Measurements from ENCODE around the gene TRAM2. TPM values are rescaled to one million over a fixed set of nuclear protein-coding genes. Genes with fewer than 3 reads are reported as not detected.

TRAM2 gene
- total and polyA plus RNA-seq, 2 of the 4 experiments (the other 2 are of a cell fraction) = 77.2 to 95.7 TPM

GRCh38 chr6:52516943-52517342 is 59.9 kb downstream of the TRAM2 start:
- no TSS peak for BruUV-seq (replicated peaks)
- Histone ChIP-seq H3K14ac (replicated peaks; ENCODE audit: low read depth, low read length) (peak overlapping the region; percentile 56), H3K9me1 (ENCODE audit: insufficient read depth, low read length) (peaks cover 40% of the 10 kb centered on the region), H3K18ac (ENCODE audit: low read depth, low read length) (peak overlapping the region; percentile 50; the same call in 1 of the 2 replicates), H2BK20ac (ENCODE audit: low read depth, low read length) (peak overlapping the region; percentile 40), H3K27ac (ENCODE audit: insufficient read depth, low read length) (peak overlapping the region; percentile 42; the same call in 1 of the 2 replicates), H4K5ac (ENCODE audit: low read depth, low read length) (peak overlapping the region; percentile 66), H3K23ac (ENCODE audit: low read depth, low read length) (peak overlapping the region; percentile 72; the same call in 1 of the 2 replicates), H3K36me3 (ENCODE audit: control insufficient read depth, insufficient read depth, low read length) (peaks cover 31% of the 10 kb centered on the region), H3K4me3 (ENCODE audit: insufficient read depth, low read depth, low read length) (no peak overlapping the region), H2AFZ (replicated peaks; ENCODE audit: low read length, poor library complexity) (no peak overlapping the region), H4K8ac (ENCODE audit: low read depth in 2 of 2, low read length in 2 of 2) (peak overlapping the region; percentile 58 to 70), H3K9me3 (ENCODE audit: control insufficient read depth, insufficient read depth, low read length) (no peaks in the 10 kb centered on the region), H4K20me1 (ENCODE audit: insufficient read depth, low read length) (peaks cover 3% of the 10 kb centered on the region; the same call in 1 of the 2 replicates), H2AK5ac (ENCODE audit: low read depth, low read length) (peak overlapping the region; percentile 92), H3K79me1 (ENCODE audit: low read depth in 1 of 2, low read length in 2 of 2) (peaks cover 29 to 79% of the 10 kb centered on the region in 2 experiments), H2BK120ac (ENCODE audit: low read depth, low read length) (peak overlapping the region; percentile 69), H2AK9ac (replicated peaks; ENCODE audit: low read depth, low read length, poor library complexity) (no peak overlapping the region), H3K4ac (ENCODE audit: low read depth, low read length) (peak overlapping the region; percentile 82), H2BK15ac (ENCODE audit: low read depth, low read length) (peak overlapping the region; percentile 69), H3K4me2 (ENCODE audit: low read depth, low read length) (no peak overlapping the region), H3K56ac (ENCODE audit: extremely low read depth, insufficient read depth, low read length) (peak overlapping the region; percentile 2; the same call in 1 of the 2 replicates), H3K27me3 (ENCODE audit: control insufficient read depth, insufficient read depth, low read length) (no peaks in the 10 kb centered on the region), H3K9ac (ENCODE audit: low read depth, low read length) (no peak overlapping the region), H2BK5ac (ENCODE audit: low read depth, low read length, poor library complexity, severe bottlenecking) (peak overlapping the region; percentile 82), H3K4me1 (ENCODE audit: control insufficient read depth, insufficient read depth, low read length) (peaks cover 48% of the 10 kb centered on the region), H4K91ac (ENCODE audit: insufficient read depth, low read depth, low read length) (peak overlapping the region; percentile 81)
- dilution Hi-C loops (cut with HindIII; ENCODE audit: low sequenced_read_pairs, unreplicated experiment) (no loop called here), intact Hi-C loops (cut with micrococcal nuclease) (loop anchor here (1.0 to 5.0 kb wide), 4 partner anchors 22 to 95 kb away; partner anchors contain the start of genes EFHC1 and TRAM2), in situ Hi-C loops (cut with MboI; ENCODE audit: low sequenced_read_pairs) (loop anchor here (10.0 kb wide), 1 partner anchor 128 kb away; no protein-coding TSS in a partner anchor)
- TF ChIP-seq CEBPB (IDR thresholded peaks at IDR 0.05; ENCODE audit: low read depth, low read length) = no peak
- no peak for TF ChIP-seq MXI1 (IDR thresholded peaks at IDR 0.05; ENCODE audit: borderline replicate concordance, low read depth, low read length)
- no peak for TF ChIP-seq RCOR1 (IDR thresholded peaks at IDR 0.05; ENCODE audit: insufficient replicate concordance, low read length)
- TF ChIP-seq ELK1 (IDR thresholded peaks at IDR 0.05; ENCODE audit: borderline replicate concordance, low read depth, low read length) = no peak
- TF ChIP-seq FOS (IDR thresholded peaks at IDR 0.05; ENCODE audit: low read depth, low read length) = no peak
- TF ChIP-seq RFX5 (IDR thresholded peaks at IDR 0.05; ENCODE audit: low read depth, low read length) = no peak
- TF ChIP-seq POLR2A (IDR thresholded peaks at IDR 0.05; ENCODE audit: low read depth, low read length) = no peak
- TF ChIP-seq BHLHE40 (IDR thresholded peaks at IDR 0.05; ENCODE audit: low read depth, low read length) = no peak
- TF ChIP-seq SMC3 (IDR thresholded peaks at IDR 0.05; ENCODE audit: low read depth, low read length) = no peak
- TF ChIP-seq, protein P1, sequence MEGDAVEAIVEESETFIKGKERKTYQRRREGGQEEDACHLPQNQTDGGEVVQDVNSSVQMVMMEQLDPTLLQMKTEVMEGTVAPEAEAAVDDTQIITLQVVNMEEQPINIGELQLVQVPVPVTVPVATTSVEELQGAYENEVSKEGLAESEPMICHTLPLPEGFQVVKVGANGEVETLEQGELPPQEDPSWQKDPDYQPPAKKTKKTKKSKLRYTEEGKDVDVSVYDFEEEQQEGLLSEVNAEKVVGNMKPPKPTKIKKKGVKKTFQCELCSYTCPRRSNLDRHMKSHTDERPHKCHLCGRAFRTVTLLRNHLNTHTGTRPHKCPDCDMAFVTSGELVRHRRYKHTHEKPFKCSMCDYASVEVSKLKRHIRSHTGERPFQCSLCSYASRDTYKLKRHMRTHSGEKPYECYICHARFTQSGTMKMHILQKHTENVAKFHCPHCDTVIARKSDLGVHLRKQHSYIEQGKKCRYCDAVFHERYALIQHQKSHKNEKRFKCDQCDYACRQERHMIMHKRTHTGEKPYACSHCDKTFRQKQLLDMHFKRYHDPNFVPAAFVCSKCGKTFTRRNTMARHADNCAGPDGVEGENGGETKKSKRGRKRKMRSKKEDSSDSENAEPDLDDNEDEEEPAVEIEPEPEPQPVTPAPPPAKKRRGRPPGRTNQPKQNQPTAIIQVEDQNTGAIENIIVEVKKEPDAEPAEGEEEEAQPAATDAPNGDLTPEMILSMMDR (conservative IDR thresholded peaks at IDR 0.05; ENCODE audit: low read depth, low read length) = no peak
- TF ChIP-seq USF2 (IDR thresholded peaks at IDR 0.05; ENCODE audit: low read depth, low read length) = no peak
- no peak for TF ChIP-seq MAZ (IDR thresholded peaks at IDR 0.05; ENCODE audit: borderline replicate concordance, low read depth, low read length)
- ChIA-PET CTCF (no interaction called here), POLR2A (ENCODE audit: unreplicated experiment) (no interaction called here)
- ATAC-seq (ENCODE audit: low read depth) = no peak
- WGBS, 2 experiments (ENCODE audit: extremely low coverage in 2 of 2, insufficient read length in 1 of 2) = 100% methylated on average over 2 of the region's 3 CpGs; no CpG with 5 or more reads in 1 of the 2 experiments
- DNase-seq = no peak

Measured in IMR-90 (cell line).